Measurements from ENCODE around the gene GDF15. TPM values are rescaled to one million over a fixed set of nuclear protein-coding genes. Genes with fewer than 3 reads are reported as not detected.
"Not testable (repeated sequence)": the region's sequence is repeated elsewhere in the genome, so short reads cannot be mapped to it uniquely, and the experiment has no call there.

GDF15 gene
- 11.9 TPM for polyA plus RNA-seq (2013, experiment 1 of 2; ENCODE audit: insufficient read length)
- 13.9 TPM for polyA plus RNA-seq (2013, experiment 2 of 2; ENCODE audit: insufficient read length)

- peak; percentile 43 for DNase-seq
Observed at GRCh38 chr19:18385675-18386542, at the start of gene GDF15. TSS of gene GDF15 (plus strand) at chr19:18386158. CDS start at chr19:18386190, 32 bp downstream.

GRCh38 chr19:18338541-18338940 lies 47.4 kb upstream of the GDF15 start:
- no peak for DNase-seq

GRCh38 chr19:18339723-18340122 lies 46.2 kb upstream of the GDF15 start:
- peak; percentile 44 for DNase-seq

GRCh38 chr19:18340190-18340989 lies 45.6 kb upstream of the GDF15 start, which contains the start of gene PGPEP1:
TSS of gene PGPEP1 (plus strand) at chr19:18340598. CDS start at chr19:18340682, 84 bp downstream.
- DNase-seq: peak; percentile 54

GRCh38 chr19:18340990-18341868 lies 44.7 kb upstream of the GDF15 start:
- peak; percentile 60 for DNase-seq

GRCh38 chr19:18342090-18342632 lies 43.8 kb upstream of the GDF15 start:
- no peak for DNase-seq

- DNase-seq: no peak
Observed at GRCh38 chr19:18344582-18344950, 41.4 kb upstream of the GDF15 start.

- no peak for DNase-seq
Observed at GRCh38 chr19:18345296-18345695, 40.7 kb upstream of the GDF15 start.

GRCh38 chr19:18346091-18346490 lies 39.9 kb upstream of the GDF15 start:
- no peak for DNase-seq

GRCh38 chr19:18348171-18348570 lies 37.8 kb upstream of the GDF15 start:
- DNase-seq: no peak

GRCh38 chr19:18348818-18349339 lies 37.1 kb upstream of the GDF15 start:
- DNase-seq: not testable (repeated sequence)

GRCh38 chr19:18349524-18350128 lies 36.3 kb upstream of the GDF15 start:
- peak; percentile 50 for DNase-seq

GRCh38 chr19:18350490-18350889 lies 35.5 kb upstream of the GDF15 start:
- DNase-seq: no peak

- no peak for DNase-seq
Observed at GRCh38 chr19:18351544-18351943, 34.4 kb upstream of the GDF15 start.

GRCh38 chr19:18353378-18354005 lies 32.5 kb upstream of the GDF15 start:
- DNase-seq: no peak

GRCh38 chr19:18354743-18355142 lies 31.2 kb upstream of the GDF15 start:
- DNase-seq: not testable (repeated sequence)

- DNase-seq: no peak
Observed at GRCh38 chr19:18357041-18357440, 28.9 kb upstream of the GDF15 start.

- no peak for DNase-seq
Observed at GRCh38 chr19:18361646-18362045, 24.3 kb upstream of the GDF15 start.

- no peak for DNase-seq
Observed at GRCh38 chr19:18362934-18363542, 22.9 kb upstream of the GDF15 start.

GRCh38 chr19:18363787-18364186 lies 22.2 kb upstream of the GDF15 start:
- no peak for DNase-seq

Measured in fibroblast of skin of back (primary cell).